IMR-90 (cell line): ENCODE data around the gene PDS5A. TPM values are rescaled to one million over a fixed set of nuclear protein-coding genes. Genes with fewer than 3 reads are reported as not detected.

Experiments
- ATAC-seq: fragments of 200-7000 bp; cut with Tn5 transposase; 2 replicates; pipeline ENCODE4 v1.9.1; 2020; ENCODE audit warnings: low read depth, mild to moderate bottlenecking, moderate library complexity
- BruUV-seq: library from RNA; stranded (reverse); fragments of 400-500 nt; replicated peaks from 2 replicates; lab custom pipeline; 2021; lab: Mats Ljungman, UMichigan
- CTCF ChIA-PET: fragments of 300-600 bp; formaldehyde crosslinking; extraction: SDS; loops from one replicate; lab custom pipeline; 2021; ENCODE audit warnings: antibody characterized with exemption; lab: Yijun Ruan, JAX
- POLR2A ChIA-PET: fragments of 300-600 bp; sonication (Branson Sonifier 250); formaldehyde crosslinking; loops from one replicate; lab custom pipeline; 2022; ENCODE audit warnings: antibody characterized with exemption; ENCODE audit not compliant: unreplicated experiment; lab: Charles Lee
- DNase-seq: peaks from one replicate; pipeline ENCODE4 v3.0.0; 2013
- H2AFZ ChIP-seq: replicated peaks from 2 replicates; pipeline ENCODE3; 2013; ENCODE audit warnings: low read length, mild to moderate bottlenecking; ENCODE audit not compliant: poor library complexity
- H2AK5ac ChIP-seq: 2 replicates; pipeline ENCODE4 v1.6.1; 2013; ENCODE audit warnings: low read depth, low read length, inconsistent platforms
- H2AK9ac ChIP-seq: replicated peaks from 2 replicates; pipeline ENCODE3; 2013; ENCODE audit warnings: mild to moderate bottlenecking, low read depth, low read length, moderate library complexity; ENCODE audit not compliant: poor library complexity
- H2BK120ac ChIP-seq: 2 replicates; pipeline ENCODE4 v1.6.1; 2013; ENCODE audit warnings: low read depth, low read length, inconsistent platforms
- H2BK15ac ChIP-seq: 3 replicates; pipeline ENCODE4 v1.6.1; 2013; ENCODE audit warnings: low read depth, low read length, inconsistent platforms
- H2BK20ac ChIP-seq: 2 replicates; pipeline ENCODE4 v1.6.1; 2013; ENCODE audit warnings: low read depth, mild to moderate bottlenecking, inconsistent platforms, low read length, moderate library complexity
- H2BK5ac ChIP-seq: 2 replicates; pipeline ENCODE4 v1.6.1; 2013; ENCODE audit warnings: mild to moderate bottlenecking, low read depth, low read length, inconsistent platforms; ENCODE audit not compliant: poor library complexity, severe bottlenecking
- H3K14ac ChIP-seq: replicated peaks from 2 replicates; pipeline ENCODE4 v1.6.1; 2013; ENCODE audit warnings: low read depth, low read length, inconsistent platforms
- H3K18ac ChIP-seq: 2 replicates; pipeline ENCODE4 v1.6.1; 2013; ENCODE audit warnings: low read depth, low read length, control low read depth
- H3K23ac ChIP-seq: 2 replicates; pipeline ENCODE4 v1.6.1; 2013; ENCODE audit warnings: low read depth, low read length, inconsistent platforms
- H3K27ac ChIP-seq: 2 replicates; pipeline ENCODE4 v1.5.1; 2013; ENCODE audit warnings: mild to moderate bottlenecking, control low read depth, low read length; ENCODE audit not compliant: insufficient read depth
- H3K27me3 ChIP-seq: 2 replicates; pipeline ENCODE4 v1.6.1; 2013; ENCODE audit warnings: low read length; ENCODE audit not compliant: control insufficient read depth, insufficient read depth
- H3K36me3 ChIP-seq: 2 replicates; pipeline ENCODE4 v1.6.1; 2013; ENCODE audit warnings: low read length, mixed read lengths; ENCODE audit not compliant: control insufficient read depth, insufficient read depth
- H3K4ac ChIP-seq: 2 replicates; pipeline ENCODE4 v1.6.1; 2013; ENCODE audit warnings: low read depth, low read length, inconsistent platforms
- H3K4me1 ChIP-seq: 2 replicates; pipeline ENCODE4 v1.6.1; 2013; ENCODE audit warnings: low read length, mixed read lengths; ENCODE audit not compliant: control insufficient read depth, insufficient read depth
- H3K4me2 ChIP-seq: 2 replicates; pipeline ENCODE4 v1.6.1; 2013; ENCODE audit warnings: low read depth, mild to moderate bottlenecking, control low read depth, low read length, moderate library complexity
- H3K4me3 ChIP-seq: 2 replicates; pipeline ENCODE4 v1.5.1; 2013; ENCODE audit warnings: low read depth, mild to moderate bottlenecking, control low read depth, low read length, moderate library complexity; ENCODE audit not compliant: insufficient read depth
- H3K56ac ChIP-seq: 2 replicates; pipeline ENCODE4 v1.6.1; 2013; ENCODE audit warnings: low read length, inconsistent platforms; ENCODE audit not compliant: insufficient read depth; ENCODE audit errors: extremely low read depth
- H3K79me1 ChIP-seq, 2 experiments: 2 replicates each; pipeline ENCODE4 v1.6.1; 2013; ENCODE audit warnings: low read length in 2 of 2, inconsistent platforms in 1 of 2, low read depth in 1 of 2
- H3K9ac ChIP-seq: 2 replicates; pipeline ENCODE4 v1.6.1; 2013; ENCODE audit warnings: low read depth, low read length, control low read depth
- H3K9me1 ChIP-seq: 2 replicates; pipeline ENCODE4 v1.6.1; 2013; ENCODE audit warnings: low read length, inconsistent platforms; ENCODE audit not compliant: insufficient read depth
- H3K9me3 ChIP-seq: 2 replicates; pipeline ENCODE4 v1.6.1; 2013; ENCODE audit warnings: low read length; ENCODE audit not compliant: control insufficient read depth, insufficient read depth
- H4K20me1 ChIP-seq: 2 replicates; pipeline ENCODE4 v1.6.1; 2013; ENCODE audit warnings: low read length, inconsistent platforms; ENCODE audit not compliant: insufficient read depth
- H4K5ac ChIP-seq: 2 replicates; pipeline ENCODE4 v1.6.1; 2013; ENCODE audit warnings: mild to moderate bottlenecking, low read depth, low read length, control low read depth
- H4K8ac ChIP-seq, 2 experiments: 2 replicates each; pipeline ENCODE4 v1.6.1; 2013; ENCODE audit warnings: low read depth in 2 of 2, low read length in 2 of 2, control low read depth in 1 of 2, inconsistent platforms in 1 of 2
- H4K91ac ChIP-seq: 2 replicates; pipeline ENCODE4 v1.6.1; 2013; ENCODE audit warnings: low read depth, low read length, inconsistent platforms; ENCODE audit not compliant: insufficient read depth
- BHLHE40 ChIP-seq: fragments of 150-350 bp; IDR thresholded peaks from 2 replicates; pipeline ENCODE4 v1.6.1; 2016; ENCODE audit warnings: mild to moderate bottlenecking, low read depth, low read length
- CEBPB ChIP-seq: IDR thresholded peaks from 2 replicates; pipeline ENCODE4 v1.6.1; 2012; ENCODE audit warnings: low read depth, low read length, improper control_type of control experiment
- CHD1 ChIP-seq: IDR thresholded peaks from 2 replicates; pipeline ENCODE4 v1.6.1; 2012; ENCODE audit warnings: low read depth, low read length, improper control_type of control experiment
- ELK1 ChIP-seq: fragments of 150-350 bp; IDR thresholded peaks from 2 replicates; pipeline ENCODE4 v1.6.1; 2016; ENCODE audit warnings: low read depth, mild to moderate bottlenecking, low read length, moderate library complexity, borderline replicate concordance
- FOS ChIP-seq: fragments of 150-350 bp; IDR thresholded peaks from 2 replicates; pipeline ENCODE4 v1.6.1; 2016; ENCODE audit warnings: low read depth, low read length
- MAFK ChIP-seq: IDR thresholded peaks from 2 replicates; pipeline ENCODE4 v1.6.1; 2012; ENCODE audit warnings: low read depth, low read length, improper control_type of control experiment
- MAZ ChIP-seq: IDR thresholded peaks from 2 replicates; pipeline ENCODE4 v1.6.1; 2012; ENCODE audit warnings: low read depth, mild to moderate bottlenecking, low read length, improper control_type of control experiment, moderate library complexity, borderline replicate concordance
- MXI1 ChIP-seq: IDR thresholded peaks from 2 replicates; pipeline ENCODE4 v1.6.1; 2012; ENCODE audit warnings: low read depth, mild to moderate bottlenecking, low read length, moderate library complexity, borderline replicate concordance
- NFE2L2 ChIP-seq: fragments of 150-350 bp; IDR thresholded peaks from 2 replicates; pipeline ENCODE4 v1.6.1; 2016; ENCODE audit warnings: low read depth, mild to moderate bottlenecking, low read length
- POLR2A ChIP-seq: IDR thresholded peaks from 2 replicates; pipeline ENCODE4 v1.6.1; 2012; ENCODE audit warnings: mild to moderate bottlenecking, low read depth, low read length
- RAD21 ChIP-seq: IDR thresholded peaks from 2 replicates; pipeline ENCODE4 v1.6.1; 2012; ENCODE audit warnings: low read length, improper control_type of control experiment
- RCOR1 ChIP-seq: IDR thresholded peaks from 2 replicates; pipeline ENCODE4 v1.6.1; 2012; ENCODE audit warnings: mild to moderate bottlenecking, low read length, improper control_type of control experiment; ENCODE audit not compliant: insufficient replicate concordance
- RFX5 ChIP-seq: IDR thresholded peaks from 2 replicates; pipeline ENCODE4 v1.8.0; 2012; ENCODE audit warnings: low read depth, mild to moderate bottlenecking, low read length, moderate library complexity
- SMC3 ChIP-seq: fragments of 150-350 bp; IDR thresholded peaks from 2 replicates; pipeline ENCODE4 v1.6.1; 2016; ENCODE audit warnings: low read depth, mild to moderate bottlenecking, antibody characterized with exemption, low read length, moderate library complexity
- WGBS, 2 experiments: methylation state at CpG; one replicate each; pipeline versions ENCODE4 v1.1.5 to v1.1.7; 2013; ENCODE audit warnings: missing lambda C conversion rate in 2 of 2; ENCODE audit not compliant: insufficient read length in 1 of 2; ENCODE audit errors: extremely low coverage in 2 of 2; 5-methylcytosine and 5-hydroxymethylcytosine counted together
- dilution Hi-C: fragments of 300-500 bp; cut with HindIII; formaldehyde crosslinking; loops from one replicate; pipeline ENCODE4 v1.14.3; 2018; ENCODE audit warnings: low sequenced_read_pairs; ENCODE audit not compliant: unreplicated experiment
- in situ Hi-C: fragments of 300-500 bp; cut with MboI; formaldehyde crosslinking; loops from 3 replicates; pipeline ENCODE4 v1.14.3; 2019; ENCODE audit warnings: low sequenced_read_pairs, inconsistent platforms, mixed read lengths
- intact Hi-C: fragments of 100-400 bp; cut with micrococcal nuclease; formaldehyde crosslinking; loops from 2 replicates; pipeline ENCODE4 v1.10.0; 2022
- polyA plus RNA-seq, 3 experiments: library from polyadenylated mRNA; depleted of rRNA; stranded (reverse); fragments of >200 nt; gene quantifications; 2 replicates each; pipeline ENCODE4 v1.2.3, GENCODE V29; 2012; ENCODE audit warnings: low replicate concordance in 1 of 3
- total RNA-seq: library from RNA; depleted of rRNA; stranded (reverse); fragments of >200 nt; gene quantifications from 2 replicates; pipeline ENCODE4 v1.2.3, GENCODE V29; 2012
- TF ChIP-seq, protein P1 (sequence below): fragments of 150-350 bp; IDR thresholded peaks from 2 replicates; pipeline ENCODE4 v1.6.1; 2017; ENCODE audit warnings: mild to moderate bottlenecking, antibody characterized with exemption, low read length, low read depth
- TF ChIP-seq, protein P2 (sequence below): conservative IDR thresholded peaks from 2 replicates; pipeline ENCODE4 v1.5.1; 2012; ENCODE audit warnings: mild to moderate bottlenecking, low read depth, low read length, improper control_type of control experiment

PDS5A gene
- total and polyA plus RNA-seq, 2 of the 4 experiments (the other 2 are of a cell fraction) = 16.3 to 33.5 TPM

DNA sequence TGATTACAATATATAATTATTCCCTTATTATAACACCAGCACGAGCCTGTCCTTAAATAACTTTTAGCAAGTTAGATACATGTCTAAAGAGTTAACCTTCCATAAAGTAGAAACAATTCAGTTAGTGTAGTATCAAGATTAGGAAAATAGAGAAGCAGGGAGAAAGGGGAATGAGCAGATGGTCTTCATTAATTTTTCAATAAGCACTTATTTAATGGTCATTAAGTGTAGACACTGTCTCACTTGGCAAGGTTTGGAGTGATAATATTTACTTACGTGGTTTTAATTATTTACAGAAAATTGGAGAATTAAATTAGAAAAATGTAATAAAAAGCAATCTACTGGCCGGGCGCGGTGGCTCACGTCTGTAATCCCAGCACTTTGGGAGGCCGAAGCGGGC is 99.7 kb downstream of the PDS5A start:
- Histone ChIP-seq H2AFZ (no peak overlapping the region), H3K4ac (no peak overlapping the region), H2BK20ac (no peak overlapping the region), H3K4me3 (no peak overlapping the region), H3K36me3 (peaks cover 23% of the 10 kb centered on the region), H3K18ac (no peak overlapping the region), H4K20me1 (no peaks in the 10 kb centered on the region), H3K9me1 (peaks cover 2% of the 10 kb centered on the region; the same call in 1 of the 2 replicates), H3K27me3 (no peaks in the 10 kb centered on the region), H3K9ac (no peak overlapping the region), H2AK5ac (no peak overlapping the region), H3K4me1 (no peaks in the 10 kb centered on the region), H4K5ac (no peak overlapping the region), H2AK9ac (no peak overlapping the region), H3K14ac (no peak overlapping the region), H4K8ac (no peak overlapping the region), H3K4me2 (no peak overlapping the region), H3K79me1 (no peaks in the 10 kb centered on the region; a peak in 2 of 4 replicates), H3K9me3 (no peaks in the 10 kb centered on the region), H2BK120ac (no peak overlapping the region), H3K27ac (no peak overlapping the region), H2BK15ac (no peak overlapping the region), H2BK5ac (no peak overlapping the region), H3K23ac (no peak overlapping the region), H3K56ac (no peak overlapping the region), H4K91ac (no peak overlapping the region)
- ChIA-PET CTCF (interaction anchor here (0.7 kb wide), 1 partner anchor 9 kb away, joined by 4 read pairs; no protein-coding TSS in a partner anchor), POLR2A (no interaction called here)
- dilution Hi-C loops = no loop called here
- ATAC-seq = no peak
- intact Hi-C loops = no loop called here
- in situ Hi-C loops = no loop called here
- WGBS, 2 experiments = no CpG with 5 or more reads among the region's 8 CpGs
- TF ChIP-seq CEBPB = no peak
- TF ChIP-seq FOS = no peak
- TF ChIP-seq RCOR1 = no peak
- TF ChIP-seq ELK1 = no peak
- TF ChIP-seq RFX5 = no peak
- TF ChIP-seq, protein P1, sequence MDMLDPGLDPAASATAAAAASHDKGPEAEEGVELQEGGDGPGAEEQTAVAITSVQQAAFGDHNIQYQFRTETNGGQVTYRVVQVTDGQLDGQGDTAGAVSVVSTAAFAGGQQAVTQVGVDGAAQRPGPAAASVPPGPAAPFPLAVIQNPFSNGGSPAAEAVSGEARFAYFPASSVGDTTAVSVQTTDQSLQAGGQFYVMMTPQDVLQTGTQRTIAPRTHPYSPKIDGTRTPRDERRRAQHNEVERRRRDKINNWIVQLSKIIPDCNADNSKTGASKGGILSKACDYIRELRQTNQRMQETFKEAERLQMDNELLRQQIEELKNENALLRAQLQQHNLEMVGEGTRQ = no peak
- TF ChIP-seq SMC3 = no peak
- TF ChIP-seq BHLHE40 = no peak
- no peak for TF ChIP-seq MAFK
- TF ChIP-seq CHD1 = no peak
- TF ChIP-seq MXI1 = no peak
- no peak for TF ChIP-seq NFE2L2
- TF ChIP-seq MAZ = no peak
- TF ChIP-seq, protein P2, sequence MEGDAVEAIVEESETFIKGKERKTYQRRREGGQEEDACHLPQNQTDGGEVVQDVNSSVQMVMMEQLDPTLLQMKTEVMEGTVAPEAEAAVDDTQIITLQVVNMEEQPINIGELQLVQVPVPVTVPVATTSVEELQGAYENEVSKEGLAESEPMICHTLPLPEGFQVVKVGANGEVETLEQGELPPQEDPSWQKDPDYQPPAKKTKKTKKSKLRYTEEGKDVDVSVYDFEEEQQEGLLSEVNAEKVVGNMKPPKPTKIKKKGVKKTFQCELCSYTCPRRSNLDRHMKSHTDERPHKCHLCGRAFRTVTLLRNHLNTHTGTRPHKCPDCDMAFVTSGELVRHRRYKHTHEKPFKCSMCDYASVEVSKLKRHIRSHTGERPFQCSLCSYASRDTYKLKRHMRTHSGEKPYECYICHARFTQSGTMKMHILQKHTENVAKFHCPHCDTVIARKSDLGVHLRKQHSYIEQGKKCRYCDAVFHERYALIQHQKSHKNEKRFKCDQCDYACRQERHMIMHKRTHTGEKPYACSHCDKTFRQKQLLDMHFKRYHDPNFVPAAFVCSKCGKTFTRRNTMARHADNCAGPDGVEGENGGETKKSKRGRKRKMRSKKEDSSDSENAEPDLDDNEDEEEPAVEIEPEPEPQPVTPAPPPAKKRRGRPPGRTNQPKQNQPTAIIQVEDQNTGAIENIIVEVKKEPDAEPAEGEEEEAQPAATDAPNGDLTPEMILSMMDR = no peak
- TF ChIP-seq POLR2A = no peak
- TF ChIP-seq RAD21 = no peak
- no TSS peak for BruUV-seq
- DNase-seq = no peak
